ENCODE measurements around the gene KRABD2. TPM values are rescaled to one million over a fixed set of nuclear protein-coding genes. Genes with fewer than 3 reads are reported as not detected.

KRABD2 gene

Other genes starting within 250 kb of the KRABD2 start
- gene PER1, start 224.3 kb downstream of the KRABD2 start, total RNA-seq, result 10 to 100 TPM; 62.2 to 73.3 TPM
- gene VAMP2, start 213.8 kb downstream of the KRABD2 start, total RNA-seq, result 10 to 100 TPM; 33.3 to 35.8 TPM
- gene TMEM107, start 200.3 kb downstream of the KRABD2 start, total RNA-seq, result 10 to 100 TPM; 27.6 to 31.5 TPM
- gene BORCS6, start 186.5 kb downstream of the KRABD2 start, total RNA-seq, result 1 to 10 TPM; 4.0 to 4.3 TPM
- gene AURKB, start 166.1 kb downstream of the KRABD2 start, total RNA-seq, result 100 to 1,000 TPM; 243 TPM
- gene CTC1, start 128.6 kb downstream of the KRABD2 start, total RNA-seq, result 10 to 100 TPM; 67.0 to 74.7 TPM
- 100 to 1,000 TPM; 106 to 110 TPM for gene PFAS, start 127.4 kb downstream of the KRABD2 start, total RNA-seq
- gene RANGRF, start 88.0 kb downstream of the KRABD2 start, total RNA-seq, result 10 to 100 TPM; 36.9 to 39.1 TPM
- 1 to 10 TPM; 2.3 to 3.2 TPM for gene SLC25A35, start 81.3 kb downstream of the KRABD2 start, total RNA-seq
- gene ARHGEF15, start 66.5 kb downstream of the KRABD2 start, total RNA-seq, result not detected
- not detected for gene ODF4, start 36.9 kb downstream of the KRABD2 start, total RNA-seq
- gene RPL26, start 6.5 kb upstream of the KRABD2 start, total RNA-seq, result 1,000 to 10,000 TPM; 3,652 to 3,827 TPM
- under 1 TPM; 0.07 to 0.10 TPM for gene RNF222, start 21.1 kb upstream of the KRABD2 start, total RNA-seq
- 10 to 100 TPM; 43.1 to 47.1 TPM for gene NDEL1, start 59.2 kb upstream of the KRABD2 start, total RNA-seq

Measured in activated naive CD4-positive, alpha-beta T cell treated with anti-CD3 and anti-CD28 coated beads for 36 hours (primary cell).